Activated CD8-positive, alpha-beta memory T cell treated with anti-CD3 and anti-CD28 coated beads for 36 hours (primary cell): ENCODE data around the gene ATP2C2. TPM values are rescaled to one million over a fixed set of nuclear protein-coding genes. Genes with fewer than 3 reads are reported as not detected.

Experiments used
- CTCF ChIA-PET: fragments of 350-600 bp; sonication (Branson Sonifier 250); formaldehyde crosslinking; loops from one replicate; lab custom pipeline; 2021; ENCODE audit warnings: antibody characterized with exemption; lab: Charles Lee
- POLR2A ChIA-PET: fragments of 350-600 bp; sonication (Branson Sonifier 250); formaldehyde crosslinking; loops from one replicate; lab custom pipeline; 2021; ENCODE audit warnings: antibody characterized with exemption; lab: Charles Lee
- total RNA-seq, 2 experiments: library from RNA; stranded (reverse); gene quantifications; one replicate each; pipeline ENCODE4 v1.2.3, GENCODE V29; 2021

The ATP2C2 gene
- total RNA-seq, 2 experiments from 2014 or later: not detected

DNA sequence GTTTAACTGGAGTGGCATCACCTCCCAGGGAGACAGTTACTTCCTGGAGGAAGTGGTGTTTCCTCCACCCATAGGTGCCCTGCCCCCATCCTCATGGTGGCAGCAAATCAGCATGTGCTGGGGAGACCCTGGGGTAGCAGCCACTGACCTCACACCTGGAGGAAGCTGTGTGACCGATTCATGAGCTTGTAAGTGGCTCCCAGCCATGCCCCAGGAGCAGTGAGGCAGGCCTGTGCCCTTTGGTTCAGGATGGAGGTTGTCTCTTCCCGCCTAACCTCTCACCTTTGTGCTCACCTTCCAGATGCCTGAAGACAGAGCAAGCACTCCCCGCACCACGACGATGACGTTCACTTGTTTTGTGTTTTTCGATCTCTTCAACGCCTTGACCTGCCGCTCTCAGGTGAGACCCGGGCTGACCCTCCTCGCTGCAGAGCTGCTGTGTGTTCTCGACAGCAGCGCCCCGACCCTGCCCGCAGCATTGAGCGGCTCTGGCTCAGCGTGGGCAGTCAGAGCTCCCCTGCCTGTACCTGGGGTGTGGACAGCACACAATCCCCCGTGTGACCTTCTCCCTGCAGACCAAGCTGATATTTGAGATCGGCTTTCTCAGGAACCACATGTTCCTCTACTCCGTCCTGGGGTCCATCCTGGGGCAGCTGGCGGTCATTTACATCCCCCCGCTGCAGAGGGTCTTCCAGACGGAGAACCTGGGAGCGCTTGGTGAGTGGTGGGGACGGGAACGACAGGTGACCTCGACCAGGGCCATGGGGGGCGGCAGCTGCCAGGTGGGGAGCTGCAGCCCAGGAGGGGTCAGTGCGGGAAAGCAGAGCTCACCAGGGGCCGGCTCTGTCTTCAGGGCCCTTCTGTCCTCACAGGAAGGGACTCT is 93.3 kb downstream of the ATP2C2 start:
- CTCF ChIA-PET: no interaction called here
- POLR2A ChIA-PET: no interaction called here

DNA sequence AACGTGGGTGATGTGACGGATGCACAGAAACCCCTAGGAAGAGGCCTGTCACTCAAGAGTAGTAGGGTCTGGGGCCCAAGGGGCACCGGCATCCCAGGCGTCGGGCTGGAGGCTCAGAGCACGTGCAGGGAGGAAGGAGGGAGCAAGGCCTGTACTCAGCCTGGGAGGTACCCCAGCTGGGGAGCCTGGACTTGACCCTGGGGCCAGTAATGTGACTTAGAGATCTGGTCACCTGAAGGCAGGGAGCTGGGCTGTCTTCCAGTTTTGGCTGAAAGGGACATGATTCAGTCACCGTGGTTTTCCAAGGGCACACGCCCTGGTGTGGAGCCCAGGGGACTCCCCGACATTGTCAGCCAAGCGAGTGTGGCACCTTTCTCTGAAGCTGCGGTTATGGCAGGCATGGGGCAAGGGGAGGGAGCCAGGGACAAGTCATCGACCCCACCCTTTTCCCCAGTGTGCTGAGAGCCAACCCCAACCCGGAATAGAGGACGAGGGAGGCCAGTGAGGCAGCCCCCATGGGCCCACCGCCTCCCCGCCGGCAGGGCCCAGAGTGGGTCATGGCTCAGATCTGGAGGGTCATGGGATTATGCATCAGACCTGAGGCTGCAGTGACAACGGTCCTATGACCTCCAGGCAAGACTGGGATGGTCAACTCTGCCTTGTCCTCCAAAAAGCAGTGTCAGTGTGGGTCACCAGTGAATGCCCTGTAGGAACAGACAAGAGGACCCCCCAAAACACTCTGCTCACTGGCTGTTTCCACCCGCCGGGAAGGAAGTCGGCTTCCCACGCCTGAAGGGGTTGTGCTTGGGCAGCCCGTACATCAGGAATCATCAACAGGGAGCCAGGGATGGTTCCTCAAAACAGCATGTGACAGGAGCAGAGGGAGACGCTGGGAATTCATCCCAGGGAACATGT is 94.2 kb downstream of the ATP2C2 start:
- ChIA-PET CTCF (interaction anchor here (0.6 kb wide), 1 partner anchor 160 kb away, joined by 4 read pairs; no protein-coding TSS in a partner anchor), POLR2A (no interaction called here)

GRCh38 chr16:84463221-84463620 is 94.9 kb downstream of the ATP2C2 start:
- CTCF ChIA-PET: no interaction called here
- POLR2A ChIA-PET: no interaction called here

- ChIA-PET CTCF (no interaction called here), POLR2A (no interaction called here)
These were observed 95.8 kb downstream of the ATP2C2 start for GRCh38 chr16:84464116-84464515.

GRCh38 chr16:84465154-84465553 is 96.8 kb downstream of the ATP2C2 start:
- CTCF ChIA-PET: no interaction called here
- POLR2A ChIA-PET: no interaction called here

DNA sequence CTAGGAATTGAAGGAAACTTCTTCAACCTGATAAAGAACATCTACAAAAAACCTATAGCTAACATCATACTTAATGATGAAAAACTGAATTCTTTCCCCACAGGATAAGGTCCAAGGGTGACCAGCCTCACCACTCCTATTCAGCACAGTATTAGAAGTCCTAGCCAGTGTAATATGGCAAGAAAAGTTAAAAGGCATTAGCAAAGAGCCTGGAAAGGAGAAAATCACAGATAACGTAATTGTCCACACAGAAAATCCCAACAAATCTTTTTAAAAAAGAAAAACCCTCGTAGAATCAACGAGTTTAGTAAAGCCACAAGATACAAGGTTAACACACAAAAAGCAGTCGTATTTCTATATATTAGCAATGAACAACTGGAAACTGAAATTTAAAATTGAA is 98.4 kb downstream of the ATP2C2 start:
- POLR2A ChIA-PET: no interaction called here

GRCh38 chr16:84467256-84467655 is 98.9 kb downstream of the ATP2C2 start:
- ChIA-PET CTCF (no interaction called here), POLR2A (no interaction called here)

More for the DNA sequence above, 98.4 kb downstream of the ATP2C2 start:
- CTCF ChIA-PET: no interaction called here

DNA sequence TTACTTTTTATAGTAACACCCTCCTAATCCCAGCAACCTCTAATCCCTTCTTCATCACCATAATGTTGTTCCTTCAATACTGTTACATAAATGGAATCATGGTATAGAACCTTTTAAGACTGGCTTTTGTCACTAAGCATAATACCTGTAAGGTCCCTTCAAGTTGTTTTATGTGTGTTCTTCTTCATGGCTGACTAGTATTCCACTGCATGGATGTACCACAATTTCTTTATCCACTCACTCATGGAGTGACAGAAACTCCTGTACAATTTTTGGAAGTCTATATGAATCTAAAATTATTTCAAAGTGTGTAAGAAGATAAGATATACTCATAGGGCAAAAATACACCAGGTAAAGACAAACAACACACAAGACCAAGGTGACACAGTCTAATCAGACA is 99.4 kb downstream of the ATP2C2 start:
- CTCF ChIA-PET: no interaction called here

GRCh38 chr16:84471316-84471715 is 103.0 kb downstream of the ATP2C2 start:
- POLR2A ChIA-PET: no interaction called here
- CTCF ChIA-PET: no interaction called here

More for the DNA sequence above, 99.4 kb downstream of the ATP2C2 start:
- POLR2A ChIA-PET: no interaction called here

DNA sequence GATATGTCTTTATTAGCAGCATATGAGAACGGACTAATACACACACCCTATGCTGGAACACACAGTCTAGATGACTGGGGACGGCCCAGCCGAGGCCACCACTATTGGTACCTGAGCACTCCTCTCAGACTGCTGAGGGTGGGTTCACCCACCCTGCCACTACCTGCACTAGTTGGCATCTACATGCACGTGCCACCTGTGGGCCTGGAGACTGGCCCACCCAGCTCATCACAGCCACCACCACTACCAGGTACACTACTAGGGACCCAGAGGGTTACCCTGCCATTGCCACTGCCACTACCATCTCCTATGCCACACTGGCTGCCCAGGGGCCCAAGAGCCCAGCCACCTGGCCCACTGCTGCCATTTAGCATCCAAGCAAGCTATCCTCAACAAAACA is 103.6 kb downstream of the ATP2C2 start:
- ChIA-PET CTCF (no interaction called here), POLR2A (no interaction called here)

GRCh38 chr16:84475643-84476240 is 107.4 kb downstream of the ATP2C2 start:
- POLR2A ChIA-PET: no interaction called here
- CTCF ChIA-PET: no interaction called here

DNA sequence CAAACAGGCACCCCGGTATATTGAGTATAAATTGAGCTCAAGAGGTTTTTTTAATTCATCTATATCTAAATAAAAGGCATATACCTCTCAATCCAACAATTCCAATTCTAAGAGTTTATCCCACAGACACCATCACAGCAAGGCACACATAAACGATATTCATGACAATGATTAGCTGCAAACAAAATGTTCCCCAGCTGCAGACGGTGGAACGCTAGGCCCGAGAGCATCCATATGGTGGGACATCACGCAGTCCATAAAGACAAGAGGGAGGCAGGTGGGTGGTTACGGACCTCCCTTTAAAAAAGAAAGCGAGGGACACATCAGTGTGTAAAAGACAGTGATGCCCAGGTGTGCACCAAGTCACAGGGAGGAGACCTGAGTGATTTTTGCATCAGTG is 108.1 kb downstream of the ATP2C2 start:
- ChIA-PET POLR2A (no interaction called here), CTCF (no interaction called here)

DNA sequence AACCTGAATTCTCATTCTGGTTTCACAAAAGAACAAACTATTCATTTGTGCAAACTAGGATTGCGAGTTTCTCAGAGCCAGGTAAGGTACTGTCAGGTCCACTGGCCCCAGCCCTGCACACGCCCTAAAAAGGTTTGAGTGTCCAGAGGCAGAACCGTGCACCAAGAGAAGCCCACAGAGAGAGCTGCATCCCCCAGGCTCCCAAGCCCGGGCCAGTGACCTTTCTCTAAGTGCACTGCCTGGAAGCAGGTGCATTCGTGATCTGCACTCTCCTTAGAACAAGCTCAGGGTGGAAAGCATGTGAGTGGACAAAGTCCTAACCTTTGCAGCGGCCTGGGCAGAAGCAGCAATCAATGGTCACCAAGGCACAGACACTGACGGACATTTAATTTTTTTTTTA is 109.3 kb downstream of the ATP2C2 start:
- POLR2A ChIA-PET: no interaction called here
- CTCF ChIA-PET: no interaction called here

DNA sequence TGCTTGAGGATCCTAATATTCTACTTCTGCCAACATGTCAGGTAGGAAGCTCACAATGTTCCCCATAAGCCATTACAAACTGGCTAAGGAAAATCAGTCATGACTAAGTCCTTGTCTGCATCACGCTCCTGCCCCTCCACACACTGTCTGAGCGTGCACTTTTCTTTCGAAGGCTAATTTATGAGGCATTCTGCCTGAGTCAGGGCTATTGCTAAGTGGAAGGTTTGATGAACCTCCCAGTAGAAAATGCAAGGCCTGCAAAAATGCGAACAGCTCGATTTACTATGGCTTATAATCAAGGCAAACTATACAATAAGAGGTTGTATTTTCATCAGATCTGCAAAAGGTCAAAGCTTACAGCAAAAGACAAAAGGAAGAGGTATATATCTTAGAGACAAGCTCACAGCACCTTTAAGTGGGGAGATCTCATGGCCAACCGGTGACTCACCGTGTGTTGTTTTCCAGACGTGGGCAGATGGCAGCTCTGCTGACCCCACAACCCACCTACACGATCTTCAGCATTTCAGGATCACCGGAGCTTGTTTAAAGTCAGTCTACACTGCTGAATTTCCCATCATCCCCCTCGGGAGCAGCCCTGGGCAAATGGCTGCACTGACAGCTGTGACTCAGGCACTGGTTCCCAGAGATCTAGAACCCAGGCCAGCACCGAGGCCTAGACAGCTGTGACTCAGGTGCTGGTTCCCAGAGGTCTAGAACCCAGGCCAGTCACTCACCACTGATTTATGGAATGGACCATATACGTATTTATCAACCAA is 110.0 kb downstream of the ATP2C2 start:
- ChIA-PET POLR2A (no interaction called here), CTCF (no interaction called here)

- CTCF ChIA-PET: no interaction called here
- POLR2A ChIA-PET: no interaction called here
These were observed 111.5 kb downstream of the ATP2C2 start for GRCh38 chr16:84479716-84480450.

- ChIA-PET POLR2A (no interaction called here), CTCF (no interaction called here)
These were observed 112.9 kb downstream of the ATP2C2 start for GRCh38 chr16:84481051-84481735.

GRCh38 chr16:84482001-84482891 is 113.9 kb downstream of the ATP2C2 start:
- CTCF ChIA-PET: interaction anchor here (0.5 to 1.5 kb wide), 2 partner anchors 206 to 345 kb away, joined by 3 to 5 read pairs; no protein-coding TSS in a partner anchor
- POLR2A ChIA-PET: no interaction called here
